Measurements from ENCODE around the gene PKDREJ. TPM values are rescaled to one million over a fixed set of nuclear protein-coding genes. Genes with fewer than 3 reads are reported as not detected.

The PKDREJ gene
- total RNA-seq, 1 experiment from 2014 or later = 0.04 TPM

DNA sequence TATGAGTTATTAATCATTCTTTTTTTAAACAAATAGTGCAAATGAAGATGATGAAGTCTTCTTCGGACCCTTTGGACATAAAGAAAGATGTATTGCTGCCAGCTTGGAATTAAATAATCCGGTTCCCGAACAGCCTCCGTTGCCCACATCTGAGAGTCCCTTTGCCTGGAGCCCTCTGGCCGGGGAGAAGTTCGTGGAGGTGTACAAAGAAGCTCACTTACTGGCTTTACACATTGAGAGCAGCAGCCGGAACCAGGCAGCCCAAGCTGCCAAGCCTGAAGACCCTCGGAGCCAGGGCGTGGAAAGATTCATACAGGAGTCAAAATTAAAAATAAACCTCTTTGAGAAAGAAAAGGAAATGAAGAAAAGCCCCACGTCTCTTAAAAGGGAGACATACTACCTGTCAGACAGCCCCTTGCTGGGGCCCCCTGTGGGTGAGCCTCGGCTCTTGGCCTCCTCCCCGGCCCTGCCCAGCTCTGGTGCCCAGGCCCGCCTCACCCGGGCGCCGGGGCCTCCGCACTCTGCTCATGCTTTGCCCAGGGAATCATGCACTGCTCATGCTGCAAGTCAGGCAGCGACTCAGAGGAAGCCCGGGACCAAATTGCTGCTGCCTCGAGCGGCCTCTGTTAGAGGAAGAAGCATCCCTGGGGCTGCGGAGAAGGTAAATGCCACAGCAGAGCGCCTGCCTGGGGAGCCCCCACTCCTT, 45.3 kb upstream of the PKDREJ start:
- H3K27ac ChIP-seq (ENCODE audit: insufficient read length, low read depth, low read length) = no peak overlapping the region
- H3K18ac ChIP-seq (ENCODE audit: insufficient read length, low read depth, low read length) = no peak overlapping the region
- H2BK12ac ChIP-seq (ENCODE audit: insufficient read length, low read depth, low read length) = no peak overlapping the region
- H3K9me3 ChIP-seq (ENCODE audit: control insufficient read depth, low read depth, low read length) = no peaks in the 10 kb centered on the region
- H4K5ac ChIP-seq (ENCODE audit: insufficient read length, low read depth, low read length) = no peak overlapping the region
- H3K23ac ChIP-seq (ENCODE audit: insufficient read length, low read depth, low read length) = no peak overlapping the region
- TF ChIP-seq, protein P1, sequence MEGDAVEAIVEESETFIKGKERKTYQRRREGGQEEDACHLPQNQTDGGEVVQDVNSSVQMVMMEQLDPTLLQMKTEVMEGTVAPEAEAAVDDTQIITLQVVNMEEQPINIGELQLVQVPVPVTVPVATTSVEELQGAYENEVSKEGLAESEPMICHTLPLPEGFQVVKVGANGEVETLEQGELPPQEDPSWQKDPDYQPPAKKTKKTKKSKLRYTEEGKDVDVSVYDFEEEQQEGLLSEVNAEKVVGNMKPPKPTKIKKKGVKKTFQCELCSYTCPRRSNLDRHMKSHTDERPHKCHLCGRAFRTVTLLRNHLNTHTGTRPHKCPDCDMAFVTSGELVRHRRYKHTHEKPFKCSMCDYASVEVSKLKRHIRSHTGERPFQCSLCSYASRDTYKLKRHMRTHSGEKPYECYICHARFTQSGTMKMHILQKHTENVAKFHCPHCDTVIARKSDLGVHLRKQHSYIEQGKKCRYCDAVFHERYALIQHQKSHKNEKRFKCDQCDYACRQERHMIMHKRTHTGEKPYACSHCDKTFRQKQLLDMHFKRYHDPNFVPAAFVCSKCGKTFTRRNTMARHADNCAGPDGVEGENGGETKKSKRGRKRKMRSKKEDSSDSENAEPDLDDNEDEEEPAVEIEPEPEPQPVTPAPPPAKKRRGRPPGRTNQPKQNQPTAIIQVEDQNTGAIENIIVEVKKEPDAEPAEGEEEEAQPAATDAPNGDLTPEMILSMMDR (conservative IDR thresholded peaks at IDR 0.05) = no peak
- H3K4me2 ChIP-seq (ENCODE audit: insufficient read depth, insufficient read length, low read length) = no peak overlapping the region
- Mint-ChIP-seq H3K9me3 (no peaks in the 10 kb centered on the region), H3K4me1 (no peaks in the 10 kb centered on the region), H3K4me3 (no peak overlapping the region), H3K27me3 (ENCODE audit: low read depth) (no peaks in the 10 kb centered on the region), H3K27ac (peak overlapping the region; percentile 54 to 64 (median 59); a peak in 4 of 7 replicates), H3K36me3 (ENCODE audit: insufficient read depth in 1 of 3, low read depth in 3 of 3) (peaks cover 14 to 47% (median 36%) of the 10 kb centered on the region in 3 experiments)
- no peaks in the 10 kb centered on the region for H3K23me2 ChIP-seq (ENCODE audit: insufficient read length, low read depth, low read length, poor library complexity, severe bottlenecking)
- no peaks in the 10 kb centered on the region for H3K4me1 ChIP-seq (ENCODE audit: insufficient read depth, low read length)
- H3K79me1 ChIP-seq (ENCODE audit: insufficient read depth, low read depth, low read length, poor library complexity, severe bottlenecking) = peaks cover 4% of the 10 kb centered on the region
- H2AFZ ChIP-seq (ENCODE audit: low read length) = no peak overlapping the region
- no peak overlapping the region for H2BK120ac ChIP-seq (ENCODE audit: low read depth, low read length, poor library complexity, severe bottlenecking)
- H4K20me1 ChIP-seq (ENCODE audit: control insufficient read depth, insufficient read depth, insufficient read length) = no peaks in the 10 kb centered on the region
- DNase-seq = no peak
- H2BK20ac ChIP-seq (ENCODE audit: low read depth, low read length, poor library complexity, severe bottlenecking) = no peak overlapping the region
- H3K27me3 ChIP-seq (ENCODE audit: insufficient read depth, low read length) = no peaks in the 10 kb centered on the region
- no peak overlapping the region for H4K91ac ChIP-seq (ENCODE audit: insufficient read length, low read depth, low read length)
- peaks cover 3% of the 10 kb centered on the region; the same call in 1 of the 2 replicates for H3K79me2 ChIP-seq (ENCODE audit: insufficient read depth, low read length)
- no peak overlapping the region for H3K9ac ChIP-seq (ENCODE audit: extremely low read depth, insufficient read length, low read length)
- whole genome bisulfite sequencing (ENCODE audit: extremely low coverage, insufficient read length, low lambda C conversion rate) = no CpG with 5 or more reads among the region's 23 CpGs
- H2AK5ac ChIP-seq (ENCODE audit: insufficient read length, low read length) = no peak overlapping the region
- no peak overlapping the region for H3K14ac ChIP-seq (ENCODE audit: insufficient read depth, low read length)
- H3K4ac ChIP-seq (ENCODE audit: low read depth, low read length) = no peak overlapping the region
- no peak overlapping the region for H4K8ac ChIP-seq (replicated peaks; ENCODE audit: insufficient read length, low read depth, low read length)
- no peak overlapping the region for H3K56ac ChIP-seq (ENCODE audit: insufficient read length, low read depth, low read length)
- H3T11ph ChIP-seq (ENCODE audit: low read length) = no peak overlapping the region
- no peak overlapping the region for H2BK5ac ChIP-seq (ENCODE audit: insufficient read length, low read length)
- H2BK15ac ChIP-seq (ENCODE audit: low read depth, low read length) = no peak overlapping the region

All from H9 (cell line).